GM20431 (cell line): ENCODE results near the gene EEF2.
"Not testable (repeated sequence)": the region's sequence is repeated elsewhere in the genome, so short reads cannot be mapped to it uniquely, and the experiment has no call there.

ENCODE experiments used
- in situ Hi-C: fragments of 300-500 bp; cut with MseI, MboI; formaldehyde crosslinking; loops from one replicate; pipeline ENCODE4 v1.15.0; 2020; ENCODE audit warnings: low sequenced_read_pairs; ENCODE audit not compliant: unreplicated experiment

Gene EEF2

DNA sequence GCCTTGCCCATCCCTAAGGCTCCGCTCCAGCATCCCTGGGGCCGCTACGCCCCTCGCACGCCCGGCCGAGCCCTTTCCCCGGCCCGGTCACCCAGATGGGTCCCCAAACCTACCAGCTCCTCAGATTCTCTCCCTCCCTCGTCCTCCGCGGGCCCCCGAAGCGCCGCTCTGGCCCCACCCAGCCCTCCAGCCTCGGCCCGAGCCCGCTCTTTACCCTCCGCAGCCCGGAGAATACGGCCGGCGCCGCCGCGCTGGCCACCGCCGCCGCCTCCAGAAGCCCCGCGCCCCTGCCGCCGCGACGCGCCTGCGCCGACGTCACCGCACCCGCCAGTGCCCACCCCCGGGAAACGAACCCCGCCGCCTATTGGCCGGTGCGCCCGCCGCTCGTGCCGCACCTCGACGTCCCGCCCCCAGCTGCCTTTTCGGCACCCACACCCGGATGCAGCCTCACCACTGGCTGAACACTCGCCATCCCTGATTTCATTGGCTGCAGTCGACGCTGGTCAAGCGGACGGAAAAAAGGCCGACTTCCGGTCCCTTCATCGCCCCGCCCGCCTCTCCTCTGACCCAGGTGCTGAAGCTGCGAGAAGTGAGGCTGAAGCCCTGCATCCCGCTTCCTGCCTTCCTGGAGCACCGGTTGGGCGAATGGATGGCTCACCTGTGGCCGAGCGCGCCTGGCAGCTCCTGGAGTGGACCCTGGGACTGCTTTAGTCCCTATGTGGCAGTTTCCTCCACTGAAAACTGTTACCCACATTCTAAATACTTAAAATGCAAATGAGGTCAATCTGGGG, 14.3 kb downstream of the EEF2 start, which contains the start of gene DAPK3:
DAPK3 (minus strand) TSS at position 292 of the 791 bp plus-strand sequence. CDS start 1,364 bp downstream, outside the sequence.
- in situ Hi-C loops: no loop called here

DNA sequence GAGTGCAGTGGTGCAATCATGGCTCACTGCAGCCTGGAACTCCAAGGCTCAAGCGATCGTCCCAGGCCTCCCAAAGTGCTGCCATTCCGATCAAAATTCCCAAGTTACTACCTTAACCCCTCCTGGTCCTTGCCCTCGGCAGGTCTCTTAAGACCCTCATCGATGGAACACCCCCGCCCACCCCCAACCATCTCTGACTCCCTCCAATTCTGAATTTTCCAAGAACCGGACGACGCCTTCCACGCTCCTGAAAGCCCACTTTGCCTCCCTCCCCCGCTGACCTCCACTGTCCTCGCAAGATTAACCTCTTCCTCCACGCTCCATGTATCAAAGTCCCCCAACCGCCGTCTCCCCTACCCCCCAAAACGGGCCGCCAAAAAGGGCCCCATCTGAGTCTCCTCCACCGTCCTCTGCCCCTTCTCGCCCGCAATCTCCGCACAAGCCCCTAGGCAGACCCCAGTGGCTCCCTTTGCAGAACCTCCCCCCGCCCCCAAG, 14.9 kb downstream of the EEF2 start:
- in situ Hi-C loops: no loop called here

GRCh38 chr19:3969435-3970312, 15.6 kb downstream of the EEF2 start:
- in situ Hi-C loops: no loop called here

DNA sequence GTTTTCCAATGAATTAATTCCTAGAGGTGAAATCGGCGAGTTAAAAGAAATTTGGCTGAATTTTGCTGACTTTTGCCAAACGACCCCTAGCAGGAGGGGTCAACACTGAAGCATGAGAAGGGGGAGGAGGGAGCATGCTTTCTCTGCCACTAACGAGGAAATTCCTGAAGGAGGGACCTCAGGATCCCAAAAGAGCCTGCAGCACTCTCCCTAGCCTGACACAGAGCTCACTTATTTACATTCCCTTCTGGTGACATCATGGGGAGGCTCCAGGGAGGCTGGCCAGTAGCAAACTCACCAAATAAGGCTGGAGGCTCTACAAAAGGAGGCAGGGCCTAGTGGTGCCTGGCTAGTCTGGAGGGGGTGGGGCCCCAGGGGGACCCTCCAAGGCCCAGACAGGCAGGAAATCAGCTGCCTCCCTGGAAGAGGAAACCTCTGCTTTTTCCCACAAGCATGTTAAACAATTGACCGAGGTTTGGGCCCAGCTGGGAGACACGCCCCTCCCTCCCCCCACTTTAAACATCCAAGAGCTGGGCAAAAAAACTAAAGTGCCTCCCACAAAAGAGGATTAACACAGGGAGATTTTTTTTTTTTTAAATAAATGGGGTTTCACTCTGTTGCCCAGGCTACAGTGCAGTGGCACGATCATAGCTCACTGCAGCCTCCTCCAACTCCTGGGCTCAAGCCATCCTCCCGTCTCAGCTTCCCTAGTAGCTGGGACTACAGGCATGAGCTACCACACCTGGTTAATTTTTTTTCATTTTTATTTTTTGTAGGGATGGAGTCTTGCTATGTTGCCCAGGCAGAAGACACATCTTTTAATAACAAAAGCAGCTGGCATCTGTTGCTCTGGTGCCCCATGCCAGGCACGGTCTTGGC, 16.5 kb downstream of the EEF2 start:
- in situ Hi-C loops: no loop called here

DNA sequence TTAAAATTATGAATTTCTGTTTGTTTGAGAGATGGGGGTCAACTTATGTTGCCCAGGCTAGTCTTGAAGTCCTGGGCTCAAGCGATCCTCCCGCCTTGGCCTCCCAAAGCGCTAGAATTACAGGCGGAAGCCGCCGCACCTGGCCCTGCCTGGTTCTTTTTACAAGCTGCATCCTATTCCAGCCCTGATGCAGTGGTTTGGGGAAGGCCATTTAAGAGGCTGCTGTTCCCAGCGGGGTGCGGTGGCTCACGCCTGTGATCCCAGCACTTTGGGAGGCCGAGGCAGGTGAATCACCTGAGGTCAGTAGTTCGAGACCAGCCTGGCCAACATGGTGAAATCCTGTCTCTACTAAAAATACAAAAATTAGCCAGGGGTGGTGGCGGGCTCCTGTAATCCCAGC, 17.3 kb downstream of the EEF2 start:
- in situ Hi-C loops: not testable (repeated sequence)

- in situ Hi-C loops: no loop called here
Measured at GRCh38 chr19:3966051-3967017, 18.9 kb downstream of the EEF2 start.

- in situ Hi-C loops: no loop called here
Measured at GRCh38 chr19:3964256-3965194, 20.7 kb downstream of the EEF2 start.

DNA sequence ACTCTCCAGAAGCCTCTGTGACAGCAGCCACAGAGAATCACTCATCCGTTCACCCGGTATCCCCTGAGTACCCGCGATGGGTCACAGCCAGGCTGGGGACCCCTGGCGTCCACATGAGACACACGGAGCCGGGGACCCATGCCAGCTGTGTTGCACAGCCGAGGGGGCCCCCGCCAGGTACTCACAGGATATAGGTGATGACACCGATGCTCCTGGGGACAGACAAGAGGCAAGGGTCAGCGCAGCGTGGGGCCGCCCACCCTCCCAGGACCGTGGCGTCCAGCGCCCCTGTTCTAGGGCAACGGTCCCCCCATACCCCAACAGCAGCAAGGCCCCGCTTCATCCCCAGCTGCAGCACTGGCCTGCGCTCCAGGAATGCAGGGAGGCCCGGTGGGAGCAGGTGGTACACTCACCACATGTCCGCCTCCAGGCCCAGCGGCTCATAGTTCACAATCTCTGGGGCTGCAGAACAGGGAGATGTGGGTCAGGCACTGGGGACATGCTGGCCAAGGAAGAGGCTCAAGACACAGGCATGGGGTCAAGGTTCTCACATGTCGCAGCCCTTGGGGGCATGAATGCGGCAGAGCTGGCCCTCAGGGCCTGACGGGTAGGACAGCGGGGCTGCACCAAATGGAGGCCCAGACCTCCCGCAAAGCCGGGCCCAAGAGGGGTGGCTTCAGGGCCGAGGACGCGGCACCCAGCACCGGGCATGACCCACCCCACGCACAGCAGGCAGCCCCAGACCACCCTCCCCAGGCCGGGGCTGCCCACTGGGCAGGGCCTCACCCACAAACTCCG, 21.6 kb downstream of the EEF2 start:
- in situ Hi-C loops: no loop called here

- in situ Hi-C loops: no loop called here
Measured at GRCh38 chr19:3961007-3961406, 24.3 kb downstream of the EEF2 start.

GRCh38 chr19:3959766-3960131, 25.5 kb downstream of the EEF2 start:
- in situ Hi-C loops: no loop called here

DNA sequence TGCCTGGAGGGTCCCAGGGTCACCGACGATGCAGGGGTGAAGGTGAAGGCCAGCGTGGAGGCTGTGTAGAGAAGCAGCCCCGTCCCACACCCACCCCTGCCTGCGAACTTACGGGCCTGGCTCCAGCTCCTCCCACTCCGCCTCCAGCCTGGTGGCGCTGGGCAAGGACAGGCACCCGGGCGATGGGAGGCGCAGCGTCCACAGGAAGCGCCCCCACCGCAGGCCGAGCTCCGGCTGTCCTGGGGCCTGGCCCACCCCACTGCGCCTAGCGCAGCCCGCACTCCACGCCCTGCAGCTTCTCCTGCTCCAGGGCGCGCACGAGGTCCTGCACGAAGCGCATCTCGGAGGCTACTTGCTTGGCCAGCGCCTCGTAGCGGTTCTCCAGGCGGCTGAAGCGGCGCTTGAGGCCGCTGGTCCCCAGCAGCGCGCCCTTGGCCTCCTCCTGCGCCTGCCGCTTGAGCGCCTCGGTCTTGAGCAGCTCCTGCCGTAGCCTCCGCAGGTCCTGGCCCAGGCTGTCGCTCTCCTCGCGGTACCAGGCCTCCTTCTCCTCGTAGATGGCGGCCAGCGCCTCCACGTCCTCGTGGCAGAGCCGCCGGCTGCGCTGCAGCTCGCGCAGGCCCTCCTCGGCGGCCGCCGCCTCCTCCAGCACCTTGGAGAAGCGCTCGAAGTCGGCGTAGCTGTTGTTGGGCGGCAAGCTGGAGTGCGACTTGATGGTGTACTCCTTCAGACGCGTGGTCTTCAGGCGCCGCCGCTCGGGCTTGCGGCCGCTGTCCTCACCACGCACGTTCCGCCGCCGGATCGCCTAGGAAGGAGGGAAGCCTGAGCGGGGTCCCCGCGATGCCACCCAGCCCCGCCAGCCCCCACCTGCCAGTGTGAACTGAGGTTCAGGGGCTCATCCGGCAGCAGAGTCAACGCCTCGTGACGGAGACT, 26.2 kb downstream of the EEF2 start:
- in situ Hi-C loops: no loop called here

DNA sequence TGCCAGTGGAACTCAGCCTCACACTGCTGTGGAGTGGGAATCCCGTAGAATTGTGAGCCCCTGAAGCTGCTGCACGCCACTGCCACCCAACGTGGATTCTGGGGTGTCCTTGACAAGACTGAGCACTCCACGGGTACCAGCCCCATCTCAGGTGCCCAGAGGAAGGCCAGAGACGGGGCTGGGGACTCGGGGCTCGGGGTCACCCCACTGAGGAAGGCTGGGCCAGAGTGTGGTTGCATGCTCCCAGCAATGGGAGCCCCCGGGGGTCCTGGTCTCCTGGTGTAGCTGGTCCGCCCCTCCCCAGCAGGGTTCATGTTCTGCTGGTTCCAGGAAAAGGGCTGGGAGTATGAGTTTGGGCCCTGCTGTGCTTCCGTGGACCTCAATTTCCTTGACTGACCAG, 29.6 kb downstream of the EEF2 start:
- in situ Hi-C loops: no loop called here

DNA sequence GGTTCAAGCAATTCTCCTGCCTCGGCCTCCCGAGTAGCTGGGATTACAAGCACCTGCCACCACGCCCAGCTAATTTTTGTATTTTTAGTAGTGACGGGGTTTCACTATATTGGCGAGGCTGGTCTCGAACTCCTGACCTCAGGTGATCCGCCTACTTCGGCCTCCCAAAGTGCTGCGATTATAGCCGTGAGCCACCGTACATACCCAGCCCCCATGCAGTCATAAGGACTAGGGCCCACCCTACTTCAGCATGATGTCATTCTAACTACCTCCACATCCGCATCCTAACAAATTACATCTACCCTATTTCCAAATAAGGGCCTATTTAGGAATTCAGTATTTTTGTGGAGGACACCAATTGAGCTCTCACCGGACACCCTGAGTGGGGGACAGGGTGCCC, 30.0 kb downstream of the EEF2 start:
- in situ Hi-C loops: not testable (repeated sequence)

DNA sequence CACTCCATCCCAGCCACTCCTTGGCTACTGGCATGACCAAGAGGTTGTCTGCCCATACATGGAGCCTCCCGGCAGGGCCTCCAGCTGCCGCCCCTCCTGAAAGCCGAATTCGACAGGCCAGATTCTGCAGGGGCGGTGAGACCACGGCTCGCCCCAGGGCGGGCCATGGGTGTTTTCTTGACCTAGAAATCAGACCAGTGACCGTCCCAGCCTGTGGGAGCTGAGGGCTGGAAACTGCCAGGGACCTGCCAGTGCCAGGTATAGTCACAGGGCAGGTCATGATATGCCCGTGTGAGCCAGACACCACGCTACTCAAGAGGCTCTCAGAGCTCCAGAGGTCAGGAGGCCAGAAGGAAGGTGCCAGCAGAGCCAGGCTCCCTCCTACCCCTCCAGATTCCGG, 31.2 kb downstream of the EEF2 start:
- in situ Hi-C loops: no loop called here

DNA sequence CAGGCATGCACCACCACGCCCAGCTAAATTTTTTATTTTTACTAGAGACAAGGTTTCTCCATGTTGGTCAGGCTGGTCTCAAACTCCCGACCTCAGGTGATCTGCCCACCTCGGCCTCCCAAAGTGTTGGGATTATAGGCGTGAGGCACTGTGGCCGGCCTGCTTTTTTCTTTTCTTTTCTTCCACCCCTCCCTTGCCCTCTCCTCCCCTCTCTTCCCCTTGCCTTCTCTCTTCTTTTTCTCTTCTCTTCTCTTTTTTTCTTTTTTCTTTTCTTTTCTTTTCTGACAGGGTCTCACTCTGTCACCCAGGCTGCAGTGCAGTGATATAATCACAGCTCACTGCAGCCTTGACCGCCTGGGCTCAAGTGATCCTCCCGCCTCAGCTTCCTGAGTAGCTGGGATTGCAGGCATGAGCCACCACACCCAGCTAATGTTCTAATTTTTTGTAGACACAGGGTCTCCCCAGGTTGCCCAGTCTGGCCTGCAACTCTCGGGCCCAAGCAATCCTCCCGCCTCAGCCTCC, 32.4 kb downstream of the EEF2 start:
- in situ Hi-C loops: not testable (repeated sequence)
